ENCODE data around the gene FMO4.

GRCh38 chr1:171300401-171300800 is 13.6 kb upstream of the FMO4 start:
- TF ChIP-seq CTCF (IDR thresholded peaks at IDR 0.05; ENCODE audit: insufficient read depth, low read depth, low read length) (no peak), EZH2 (IDR thresholded peaks at IDR 0.05; ENCODE audit: insufficient read depth, low read length) (no peak)

Data from astrocyte (in vitro differentiated cells and primary cell).